Panc1 (cell line): ENCODE results near the gene GPM6B. TPM values are rescaled to one million over a fixed set of nuclear protein-coding genes. Genes with fewer than 3 reads are reported as not detected.

Source experiments
- ATAC-seq: fragments of 200-7000 bp; cut with Tn5 transposase; 2 replicates; pipeline ENCODE4 v1.9.1; 2020; ENCODE audit warnings: mild to moderate bottlenecking, moderate library complexity
- BruUV-seq: library from RNA; stranded (reverse); fragments of 400-500 nt; replicated peaks from 2 replicates; lab custom pipeline; 2021; lab: Mats Ljungman, UMichigan
- CTCF ChIA-PET: fragments of 300-600 bp; sonication (Branson Sonifier 250); formaldehyde crosslinking; loops from one replicate; lab custom pipeline; 2022; ENCODE audit warnings: antibody characterized with exemption; lab: Charles Lee
- POLR2A ChIA-PET: fragments of 300-600 bp; sonication (Branson Sonifier 250); formaldehyde crosslinking; loops from one replicate; lab custom pipeline; 2022; ENCODE audit warnings: antibody characterized with exemption; lab: Charles Lee
- DNase-seq: peaks from one replicate; pipeline ENCODE4 v3.0.0-alpha.2; 2010; ENCODE audit warnings: low read depth, low spot score
- H3K27ac ChIP-seq: 2 replicates; pipeline ENCODE4 v1.5.1; 2011; ENCODE audit warnings: mild to moderate bottlenecking, low read length, inconsistent platforms
- H3K27me3 ChIP-seq: fragments of 200-500 bp; sonication (Bioruptor generic); 2 replicates; pipeline ENCODE4 v1.6.0; 2014; ENCODE audit warnings: low read length, inconsistent platforms; ENCODE audit not compliant: control insufficient read depth, insufficient read depth
- H3K36me3 ChIP-seq: fragments of 200-500 bp; sonication (Bioruptor generic); 2 replicates; pipeline ENCODE4 v1.5.1; 2014; ENCODE audit warnings: inconsistent platforms, mild to moderate bottlenecking, low read length, moderate library complexity; ENCODE audit not compliant: control insufficient read depth, insufficient read depth
- H3K4me1 ChIP-seq: 2 replicates; pipeline ENCODE4 v1.5.1; 2011; ENCODE audit warnings: inconsistent platforms, mild to moderate bottlenecking, low read length, moderate library complexity; ENCODE audit not compliant: control insufficient read depth, insufficient read depth
- H3K4me3 ChIP-seq, 2 experiments: 2 replicates each; pipeline ENCODE4 v1.5.1; 2011 to 2012; ENCODE audit warnings: low read depth in 2 of 2, low read length in 2 of 2, mild to moderate bottlenecking in 2 of 2, inconsistent platforms in 1 of 2, moderate library complexity in 1 of 2
- H3K9me3 ChIP-seq: fragments of 200-500 bp; sonication (Bioruptor generic); 2 replicates; pipeline ENCODE4 v1.5.1; 2014; ENCODE audit warnings: low read depth, mild to moderate bottlenecking, inconsistent platforms, low read length, moderate library complexity; ENCODE audit not compliant: control insufficient read depth, insufficient read depth
- POLR2AphosphoS5 ChIP-seq: IDR thresholded peaks from 2 replicates; pipeline ENCODE4 v1.6.1; 2012; ENCODE audit warnings: mild to moderate bottlenecking, low read depth, low read length, moderate library complexity
- SIN3A ChIP-seq: IDR thresholded peaks from 2 replicates; pipeline ENCODE4 v1.6.1; 2012; ENCODE audit warnings: low read depth, mild to moderate bottlenecking, low read length, moderate library complexity, borderline replicate concordance; ENCODE audit not compliant: insufficient read depth
- TCF7L2 ChIP-seq: IDR thresholded peaks from 2 replicates; pipeline ENCODE4 v1.6.1; 2011; ENCODE audit warnings: mild to moderate bottlenecking, low read depth, low read length, inconsistent platforms
- in situ Hi-C: cut with HindIII; loops from 2 replicates; pipeline ENCODE4 v1.10.0; 2016; ENCODE audit warnings: low sequenced_read_pairs, low pct_unique_long_range_greater_than_20kb
- intact Hi-C: fragments of 100-400 bp; cut with micrococcal nuclease; formaldehyde crosslinking; loops from one replicate; pipeline ENCODE4 v1.10.0; 2022; ENCODE audit not compliant: unreplicated experiment
- total RNA-seq: library from RNA; stranded (reverse); gene quantifications from one replicate; pipeline ENCODE4 v1.2.1, GENCODE V29; 2021; ENCODE audit not compliant: unreplicated experiment
- TF ChIP-seq, protein P1 (sequence below): fragments of 450-650 bp; IDR thresholded peaks from 2 replicates; pipeline ENCODE4 v1.5.1; 2017; ENCODE audit warnings: mild to moderate bottlenecking
- TF ChIP-seq, protein P2 (sequence below), 2 experiments: IDR thresholded peaks; 2 replicates each; pipeline ENCODE4 v1.6.1; 2011 to 2012; ENCODE audit warnings: low read depth in 2 of 2, control low read depth in 1 of 2, low read length in 1 of 2, mild to moderate bottlenecking in 1 of 2, moderate library complexity in 1 of 2; ENCODE audit not compliant: insufficient read depth in 1 of 2

The GPM6B gene
- total RNA-seq, 1 experiment from 2014 or later: not detected

GRCh38 chrX:13854003-13854402 is 37.1 kb upstream of the GPM6B start:
- CTCF ChIA-PET: no interaction called here

DNA sequence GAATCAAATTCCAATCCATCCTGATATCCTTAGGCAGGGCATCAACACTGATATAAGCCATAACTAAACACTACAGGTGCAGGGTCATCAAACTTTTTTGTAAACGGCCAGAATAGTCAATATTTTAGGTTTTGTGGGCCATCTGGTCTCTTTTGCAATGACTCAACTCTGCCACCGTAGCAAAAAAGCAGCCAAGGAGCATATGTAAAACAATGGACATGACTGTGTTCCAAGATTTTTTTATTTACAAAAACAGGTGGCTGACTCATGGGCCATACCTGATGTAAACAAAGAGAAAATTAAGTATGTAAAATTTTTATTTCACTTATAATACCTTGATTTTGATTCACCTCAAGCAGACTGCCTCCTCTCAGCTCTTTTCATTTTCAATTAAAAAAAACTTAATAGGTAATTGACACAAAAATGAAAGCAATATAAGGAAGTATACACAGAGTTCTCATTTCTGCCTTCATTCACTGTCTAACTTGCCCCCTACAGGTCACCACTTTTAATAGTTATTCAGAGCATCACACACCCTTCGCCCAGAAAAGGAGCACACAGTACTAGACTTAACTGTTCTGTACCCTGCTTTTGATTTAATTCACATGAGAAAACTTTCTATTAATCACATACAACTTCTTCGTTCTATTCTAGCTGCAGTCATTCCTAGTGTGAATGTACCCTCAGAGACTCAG is 35.3 kb upstream of the GPM6B start:
- H3K36me3 ChIP-seq: no peaks in the 10 kb centered on the region
- CTCF ChIA-PET: no interaction called here
- H3K27me3 ChIP-seq: no peaks in the 10 kb centered on the region
- POLR2A ChIA-PET: interaction anchor here (0.5 kb wide), 1 partner anchor 91 kb away, joined by 5 read pairs; no protein-coding TSS in a partner anchor
- no peak for DNase-seq
- H3K9me3 ChIP-seq: no peaks in the 10 kb centered on the region
- no TSS peak for BruUV-seq
- no peak overlapping the region for H3K27ac ChIP-seq
- TF ChIP-seq, protein P1, sequence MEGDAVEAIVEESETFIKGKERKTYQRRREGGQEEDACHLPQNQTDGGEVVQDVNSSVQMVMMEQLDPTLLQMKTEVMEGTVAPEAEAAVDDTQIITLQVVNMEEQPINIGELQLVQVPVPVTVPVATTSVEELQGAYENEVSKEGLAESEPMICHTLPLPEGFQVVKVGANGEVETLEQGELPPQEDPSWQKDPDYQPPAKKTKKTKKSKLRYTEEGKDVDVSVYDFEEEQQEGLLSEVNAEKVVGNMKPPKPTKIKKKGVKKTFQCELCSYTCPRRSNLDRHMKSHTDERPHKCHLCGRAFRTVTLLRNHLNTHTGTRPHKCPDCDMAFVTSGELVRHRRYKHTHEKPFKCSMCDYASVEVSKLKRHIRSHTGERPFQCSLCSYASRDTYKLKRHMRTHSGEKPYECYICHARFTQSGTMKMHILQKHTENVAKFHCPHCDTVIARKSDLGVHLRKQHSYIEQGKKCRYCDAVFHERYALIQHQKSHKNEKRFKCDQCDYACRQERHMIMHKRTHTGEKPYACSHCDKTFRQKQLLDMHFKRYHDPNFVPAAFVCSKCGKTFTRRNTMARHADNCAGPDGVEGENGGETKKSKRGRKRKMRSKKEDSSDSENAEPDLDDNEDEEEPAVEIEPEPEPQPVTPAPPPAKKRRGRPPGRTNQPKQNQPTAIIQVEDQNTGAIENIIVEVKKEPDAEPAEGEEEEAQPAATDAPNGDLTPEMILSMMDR: no peak; the same call in 1 of the 2 replicates
- no peak for TF ChIP-seq TCF7L2
- TF ChIP-seq, protein P2, sequence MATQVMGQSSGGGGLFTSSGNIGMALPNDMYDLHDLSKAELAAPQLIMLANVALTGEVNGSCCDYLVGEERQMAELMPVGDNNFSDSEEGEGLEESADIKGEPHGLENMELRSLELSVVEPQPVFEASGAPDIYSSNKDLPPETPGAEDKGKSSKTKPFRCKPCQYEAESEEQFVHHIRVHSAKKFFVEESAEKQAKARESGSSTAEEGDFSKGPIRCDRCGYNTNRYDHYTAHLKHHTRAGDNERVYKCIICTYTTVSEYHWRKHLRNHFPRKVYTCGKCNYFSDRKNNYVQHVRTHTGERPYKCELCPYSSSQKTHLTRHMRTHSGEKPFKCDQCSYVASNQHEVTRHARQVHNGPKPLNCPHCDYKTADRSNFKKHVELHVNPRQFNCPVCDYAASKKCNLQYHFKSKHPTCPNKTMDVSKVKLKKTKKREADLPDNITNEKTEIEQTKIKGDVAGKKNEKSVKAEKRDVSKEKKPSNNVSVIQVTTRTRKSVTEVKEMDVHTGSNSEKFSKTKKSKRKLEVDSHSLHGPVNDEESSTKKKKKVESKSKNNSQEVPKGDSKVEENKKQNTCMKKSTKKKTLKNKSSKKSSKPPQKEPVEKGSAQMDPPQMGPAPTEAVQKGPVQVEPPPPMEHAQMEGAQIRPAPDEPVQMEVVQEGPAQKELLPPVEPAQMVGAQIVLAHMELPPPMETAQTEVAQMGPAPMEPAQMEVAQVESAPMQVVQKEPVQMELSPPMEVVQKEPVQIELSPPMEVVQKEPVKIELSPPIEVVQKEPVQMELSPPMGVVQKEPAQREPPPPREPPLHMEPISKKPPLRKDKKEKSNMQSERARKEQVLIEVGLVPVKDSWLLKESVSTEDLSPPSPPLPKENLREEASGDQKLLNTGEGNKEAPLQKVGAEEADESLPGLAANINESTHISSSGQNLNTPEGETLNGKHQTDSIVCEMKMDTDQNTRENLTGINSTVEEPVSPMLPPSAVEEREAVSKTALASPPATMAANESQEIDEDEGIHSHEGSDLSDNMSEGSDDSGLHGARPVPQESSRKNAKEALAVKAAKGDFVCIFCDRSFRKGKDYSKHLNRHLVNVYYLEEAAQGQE (IDR thresholded peaks at IDR 0.05; ENCODE audit: insufficient read depth in 1 of 2, low read depth in 2 of 2, low read length in 1 of 2): no peak
- no peak for TF ChIP-seq SIN3A
- TF ChIP-seq POLR2AphosphoS5: no peak
- intact Hi-C loops (no loop called here), in situ Hi-C loops (no loop called here)
- H3K4me1 ChIP-seq: no peaks in the 10 kb centered on the region
- no peak for ATAC-seq
- H3K4me3 ChIP-seq: no peak overlapping the region

More at GRCh38 chrX:13854003-13854402, 37.1 kb upstream of the GPM6B start:
- TF ChIP-seq SIN3A (no peak), POLR2AphosphoS5 (no peak), TCF7L2 (no peak)
- TF ChIP-seq, protein P2 (IDR thresholded peaks at IDR 0.05; ENCODE audit: insufficient read depth in 1 of 2, low read depth in 2 of 2, low read length in 1 of 2): no peak
- TF ChIP-seq, protein P1: no peak
- intact Hi-C loops: no loop called here
- POLR2A ChIA-PET: no interaction called here
- ATAC-seq (no peak), DNase-seq (no peak)
- no peaks in the 10 kb centered on the region for H3K4me1 ChIP-seq
- in situ Hi-C loops: no loop called here
- no peak overlapping the region for H3K27ac ChIP-seq
- no peak overlapping the region for H3K4me3 ChIP-seq
- no peaks in the 10 kb centered on the region for H3K36me3 ChIP-seq
- no peaks in the 10 kb centered on the region for H3K27me3 ChIP-seq
- no TSS peak for BruUV-seq
- H3K9me3 ChIP-seq: no peaks in the 10 kb centered on the region
